OCI-M1 (cell line): ENCODE data around the gene CNTN1.

Experiments used
- DNase-seq: peaks from one replicate; lab custom pipeline; 2025; lab: John Stamatoyannopoulos, UW

The CNTN1 gene

GRCh38 chr12:41120211-41120610, 428.0 kb downstream of the CNTN1 start:
- no peak for DNase-seq

GRCh38 chr12:41121374-41121773, 429.1 kb downstream of the CNTN1 start:
- DNase-seq, result no peak
